Adrenal gland (tissue), 12 donors: ENCODE data around the gene GAS2. TPM values are rescaled to one million over a fixed set of nuclear protein-coding genes. Genes with fewer than 3 reads are reported as not detected.

Experiments used
- DNase-seq, 7 donors: peaks; one replicate each; pipeline ENCODE4 v3.0.0-alpha.2; 2019 to 2020
- H3K27ac ChIP-seq, 5 donors: fragments of 200-600 bp; sonication (generic) in 4 of 5; 1 replicate in 3 of 5; 2 replicates in 2 of 5; pipeline versions ENCODE4 v1.5.1 to v1.8.0; 2016 to 2020; ENCODE audit warnings: mild to moderate bottlenecking in 1 of 5
- H3K27me3 ChIP-seq: fragments of 200-600 bp; 2 replicates; pipeline ENCODE4 v1.8.0; 2021
- H3K36me3 ChIP-seq, 2 donors: fragments of 200-600 bp; replicated peaks in 1 of 2; 1 replicate in 1 of 2; 2 replicates in 1 of 2; pipeline versions ENCODE4 v1.5.1 to v1.8.0; 2018 to 2022
- H3K4me1 ChIP-seq, 2 donors: fragments of 200-600 bp; replicated peaks in 1 of 2; 1 replicate in 1 of 2; 2 replicates in 1 of 2; pipeline versions ENCODE4 v1.5.1 to v1.8.0; 2018 to 2021
- H3K4me3 ChIP-seq, 4 donors: fragments of 200-600 bp; sonication (generic) in 3 of 4; one replicate each; pipeline ENCODE4 v1.5.1; 2016 to 2018
- H3K9me3 ChIP-seq, 3 donors: fragments of 200-600 bp; sonication (generic) in 1 of 3; replicated peaks in 1 of 3; 1 replicate in 2 of 3; 2 replicates in 1 of 3; pipeline versions ENCODE4 v1.5.1 to v1.8.0; 2016 to 2021
- CTCF ChIP-seq, 6 experiments: fragments of 450-650 bp in 4 of 6; fragments of 200-600 bp in 2 of 6; sonication (generic) in 1 of 6; IDR thresholded peaks; 1 replicate in 5 of 6; 2 replicates in 1 of 6; pipeline versions ENCODE4 v1.5.1 to v1.8.0; 2016 to 2021; ENCODE audit warnings: antibody characterized with exemption in 6 of 6, mild to moderate bottlenecking in 2 of 6, moderate library complexity in 1 of 6
- POLR2A ChIP-seq, 2 donors: fragments of 450-650 bp; IDR thresholded peaks; one replicate each; pipeline ENCODE4 v1.6.1; 2017; ENCODE audit warnings: antibody characterized with exemption in 2 of 2, mild to moderate bottlenecking in 2 of 2, moderate library complexity in 1 of 2
- WGBS, 4 donors: extraction: QIAGEN DNeasy Blood & Tissue Kit in 2 of 4; methylation state at CpG; one replicate each; pipeline versions ENCODE4 v1.1.5 to v1.1.7; 2013 to 2017; 5-methylcytosine and 5-hydroxymethylcytosine counted together
- intact Hi-C, 2 donors: fragments of 100-400 bp; cut with DNase I; formaldehyde crosslinking; loops; one replicate each; pipeline versions ENCODE4 v1.14.1 to v1.15.0; 2022 to 2023
- polyA plus RNA-seq, 3 donors: library from polyadenylated mRNA; stranded (reverse); fragments of 200-250 nt in 2 of 3; fragments of 350-450 nt in 1 of 3; fragmentation: Illumina TruSeq in 1 of 3; extraction: RNeasy Lipid Tissue Mini Kit (QIAGEN cat#74804) in 1 of 3; gene quantifications; one replicate each; pipeline ENCODE4 v1.2.3, GENCODE V29; 2013 to 2014
- total RNA-seq, 9 donors: library from RNA; depleted of rRNA in 4 of 9; stranded (reverse); fragments of >200 nt in 4 of 9; fragments of 120-200 nt in 1 of 9; fragmentation: NEBNext Ultra II Directional in 1 of 9; extraction: Animal tissue kit (Norgen Biotek cat#: 25700) in 1 of 9; gene quantifications; one replicate each; pipeline versions ENCODE4 v1.1.0 to v1.2.4, GENCODE V29; 2013 to 2023
- donor health status: healthy with polysubstance abuse.
- donor health status: Bipolar disorder and iron deficiency.
- donor health status: DM: yes; HTN: yes; CAD: no.
- donor health status: DM: no; HTN: no; CAD: no.
- donor health status: DM: no; HTN: no; CAD: no.
- donor health status: DM: yes; HTN: yes; CAD: no.

GAS2 gene
- total and polyA plus RNA-seq, 12 donors: 0.56 to 14.8 (median 2.3) TPM

DNA sequence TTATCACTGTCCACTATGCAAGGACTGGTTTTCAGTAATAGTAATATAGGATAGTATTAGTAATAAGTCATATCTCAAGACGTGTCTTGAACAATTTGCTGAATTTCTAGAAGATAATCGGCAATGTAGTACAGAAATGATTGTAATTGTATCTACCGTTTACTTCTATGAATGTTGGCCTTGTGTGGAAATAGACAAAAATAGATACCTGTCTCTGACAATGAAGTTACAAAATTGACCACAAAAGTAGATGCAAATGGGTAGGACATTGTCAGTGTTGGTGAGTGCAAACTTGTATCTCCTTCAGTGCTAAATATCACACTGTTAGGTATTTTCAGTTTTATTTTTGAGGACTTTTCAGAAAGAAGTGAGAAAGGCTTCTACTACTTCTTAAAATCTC, 120.1 kb downstream of the GAS2 start:
- H3K4me1 ChIP-seq: peaks cover 0 to 4% of the 10 kb centered on the region in 2 donors
- TF ChIP-seq POLR2A (IDR thresholded peaks at IDR 0.05) (no peak), CTCF (IDR thresholded peaks at IDR 0.05) (no peak)
- DNase-seq: no peak
- no peak overlapping the region for H3K27ac ChIP-seq
- WGBS, 4 donors: 60 to 80% (median 76%) methylated on average over 3 of the region's 3 CpGs
- intact Hi-C loops: loop anchor here in 1 of 2 donors (5.0 kb wide), 1 partner anchor 444 kb away; no protein-coding TSS in a partner anchor
- no peaks in the 10 kb centered on the region for H3K27me3 ChIP-seq
- H3K36me3 ChIP-seq: no peaks in the 10 kb centered on the region
- H3K9me3 ChIP-seq: no peaks in the 10 kb centered on the region
- H3K4me3 ChIP-seq: no peak overlapping the region

DNA sequence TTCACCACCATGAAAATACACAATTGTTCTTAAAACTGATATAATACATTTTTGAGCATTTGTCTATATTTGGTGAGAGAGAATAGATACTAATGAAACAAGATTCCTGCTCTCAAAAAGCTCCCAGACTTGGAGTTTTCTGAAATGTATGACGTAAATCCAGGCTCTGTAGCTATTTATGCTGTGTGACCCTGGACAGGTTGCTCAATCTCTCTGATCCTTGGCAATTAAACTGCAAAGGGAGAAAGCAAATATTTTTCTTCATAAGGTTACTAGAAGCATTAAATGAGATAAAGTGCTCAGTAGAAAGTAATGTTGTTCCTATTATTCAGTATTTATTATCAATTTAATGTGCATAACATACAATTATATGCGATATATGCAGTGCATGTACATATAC, 120.6 kb downstream of the GAS2 start:
- Histone ChIP-seq H3K4me3 (no peak overlapping the region), H3K36me3 (no peaks in the 10 kb centered on the region), H3K4me1 (peaks cover 0 to 4% of the 10 kb centered on the region in 2 donors), H3K27ac (no peak overlapping the region), H3K9me3 (no peaks in the 10 kb centered on the region), H3K27me3 (no peaks in the 10 kb centered on the region)
- intact Hi-C loops: loop anchor here in 1 of 2 donors (5.0 kb wide), 1 partner anchor 445 kb away; no protein-coding TSS in a partner anchor
- WGBS, 4 donors: 62 to 70% (median 65%) methylated on average over 2 of the region's 2 CpGs
- TF ChIP-seq POLR2A (IDR thresholded peaks at IDR 0.05) (no peak), CTCF (IDR thresholded peaks at IDR 0.05) (no peak)
- no peak for DNase-seq

GRCh38 chr11:22787551-22788162, 121.2 kb downstream of the GAS2 start:
- Histone ChIP-seq H3K4me1 (peaks cover 0 to 4% of the 10 kb centered on the region in 2 donors), H3K27ac (no peak overlapping the region), H3K9me3 (no peaks in the 10 kb centered on the region), H3K36me3 (no peaks in the 10 kb centered on the region), H3K27me3 (no peaks in the 10 kb centered on the region), H3K4me3 (no peak overlapping the region)
- DNase-seq: peak in 5 of 7 donors; percentile 6 to 34 (median 21)
- TF ChIP-seq CTCF (IDR thresholded peaks at IDR 0.05): peak; percentile 48 to 75 (median 63)
- TF ChIP-seq POLR2A (IDR thresholded peaks at IDR 0.05): no peak
- 24 to 30% (median 26%) methylated on average over 9 of the region's 9 CpGs for WGBS, 4 donors
- intact Hi-C loops: loop anchor here in 1 of 2 donors (5.0 kb wide), 1 partner anchor 445 kb away; no protein-coding TSS in a partner anchor

DNA sequence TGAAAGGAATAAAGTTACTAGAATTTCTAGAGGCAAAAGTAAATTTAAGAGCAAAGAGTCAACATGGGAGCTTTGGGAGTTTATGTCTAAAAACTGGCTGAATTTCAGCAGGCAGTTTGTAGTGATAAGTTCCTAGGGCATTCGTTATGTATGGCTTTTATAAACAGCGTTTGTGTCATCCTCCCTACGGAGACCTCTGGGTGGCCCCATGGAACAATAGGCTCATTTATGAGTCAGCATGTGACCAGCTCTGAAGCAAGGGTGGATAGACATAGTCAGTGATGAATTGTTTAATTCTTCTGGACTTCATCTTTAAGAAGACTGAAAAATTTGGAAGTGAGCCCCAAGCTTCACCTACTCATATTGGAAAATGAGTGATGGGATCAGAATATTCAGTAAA, 126.1 kb downstream of the GAS2 start:
- H3K9me3 ChIP-seq: no peaks in the 10 kb centered on the region

More for the DNA sequence above, 126.1 kb downstream of the GAS2 start:
- WGBS, 4 donors: 29 to 48% (median 35%) methylated on average over 3 of the region's 3 CpGs
- H3K27ac ChIP-seq: no peak overlapping the region
- TF ChIP-seq CTCF (IDR thresholded peaks at IDR 0.05) (no peak), POLR2A (IDR thresholded peaks at IDR 0.05) (no peak)
- intact Hi-C loops: no loop called here
- no peak for DNase-seq
- H3K4me1 ChIP-seq: peaks cover 0 to under 1% of the 10 kb centered on the region in 2 donors
- no peaks in the 10 kb centered on the region for H3K27me3 ChIP-seq
- H3K4me3 ChIP-seq: no peak overlapping the region
- no peaks in the 10 kb centered on the region for H3K36me3 ChIP-seq
